MCF 10A (cell line): ENCODE results near the gene SSBP4. TPM values are rescaled to one million over a fixed set of nuclear protein-coding genes. Genes with fewer than 3 reads are reported as not detected.

Experiments
- BruUV-seq: library from RNA; stranded (reverse); fragments of 400-500 nt; replicated peaks from 2 replicates; lab custom pipeline; 2021; lab: Mats Ljungman, UMichigan
- CTCF ChIA-PET: fragments of 300-600 bp; sonication (Branson Sonifier 250); formaldehyde crosslinking; extraction: SDS; loops from one replicate; lab custom pipeline; 2021; ENCODE audit warnings: antibody characterized with exemption, inconsistent platforms; lab: Yijun Ruan, JAX
- POLR2A ChIA-PET: fragments of 300-600, 350-650 bp; sonication (Branson Sonifier 250); formaldehyde crosslinking; extraction: SDS; loops from one replicate; lab custom pipeline; 2020; ENCODE audit warnings: antibody characterized with exemption, inconsistent platforms; lab: Yijun Ruan, JAX
- DNase-seq: peaks from one replicate; pipeline ENCODE4 v3.0.0-alpha.2; 2018; ENCODE audit not compliant: unreplicated experiment
- H3K27ac Mint-ChIP-seq: one replicate; pipeline ENCODE4 v1.8.0; 2022; ENCODE audit warnings: mild to moderate bottlenecking, low read depth, mixed read lengths; ENCODE audit not compliant: unreplicated experiment
- H3K27me3 Mint-ChIP-seq: one replicate; pipeline ENCODE4 v1.8.0; 2022; ENCODE audit warnings: mixed read lengths; ENCODE audit not compliant: insufficient read depth, unreplicated experiment
- H3K36me3 Mint-ChIP-seq: one replicate; pipeline ENCODE4 v1.8.0; 2022; ENCODE audit warnings: mild to moderate bottlenecking, moderate library complexity, mixed read lengths; ENCODE audit not compliant: insufficient read depth, unreplicated experiment
- H3K4me1 Mint-ChIP-seq: one replicate; pipeline ENCODE4 v1.8.0; 2022; ENCODE audit warnings: mixed read lengths; ENCODE audit not compliant: insufficient read depth, unreplicated experiment
- H3K4me3 Mint-ChIP-seq: one replicate; pipeline ENCODE4 v1.8.0; 2022; ENCODE audit warnings: mild to moderate bottlenecking, moderate library complexity, mixed read lengths; ENCODE audit not compliant: unreplicated experiment
- H3K9me3 Mint-ChIP-seq: one replicate; pipeline ENCODE4 v1.8.0; 2022; ENCODE audit warnings: mixed read lengths; ENCODE audit not compliant: unreplicated experiment
- CTCF ChIP-seq: fragments of 200-600 bp; IDR thresholded peaks from one replicate; pipeline ENCODE4 v1.8.0; 2022; ENCODE audit warnings: antibody characterized with exemption, mild to moderate bottlenecking; ENCODE audit not compliant: unreplicated experiment
- intact Hi-C: fragments of 100-400 bp; cut with micrococcal nuclease; formaldehyde crosslinking; loops from 2 replicates; pipeline ENCODE4 v1.14.1; 2022
- total RNA-seq: library from RNA; stranded (reverse); gene quantifications from 2 replicates; pipeline ENCODE4 v1.2.3, GENCODE V29; 2022

SSBP4 gene
- total RNA-seq, 1 experiment from 2014 or later, result 26.3 TPM

- Mint-ChIP-seq H3K27me3 (no peaks in the 10 kb centered on the region), H3K4me1 (peaks cover 9% of the 10 kb centered on the region), H3K36me3 (no peaks in the 10 kb centered on the region), H3K27ac (no peak overlapping the region), H3K4me3 (no peak overlapping the region), H3K9me3 (no peaks in the 10 kb centered on the region)
- CTCF ChIA-PET, result interaction anchor here (0.7 to 2.6 kb wide), 3 partner anchors 18 to 1149 kb away, joined by 3 to 12 read pairs (median 3); no protein-coding TSS in a partner anchor
- no TSS peak for BruUV-seq
- POLR2A ChIA-PET, result no interaction called here
- no peak for TF ChIP-seq CTCF
- no peak for DNase-seq
- intact Hi-C loops, result no loop called here
Measured at GRCh38 chr19:18406749-18407148, 12.4 kb upstream of the SSBP4 start.

- CTCF ChIA-PET, result no interaction called here
- H3K4me1 Mint-ChIP-seq, result peaks cover 6% of the 10 kb centered on the region
- intact Hi-C loops, result no loop called here
- no peaks in the 10 kb centered on the region for H3K27me3 Mint-ChIP-seq
- TF ChIP-seq CTCF, result no peak
- no peak overlapping the region for H3K27ac Mint-ChIP-seq
- no peaks in the 10 kb centered on the region for H3K36me3 Mint-ChIP-seq
- no peak overlapping the region for H3K4me3 Mint-ChIP-seq
- POLR2A ChIA-PET, result interaction anchor here (0.7 kb wide), 1 partner anchor 556 kb away, joined by 4 read pairs; no protein-coding TSS in a partner anchor
- no peak for DNase-seq
- no peaks in the 10 kb centered on the region for H3K9me3 Mint-ChIP-seq
- no TSS peak for BruUV-seq
Measured at GRCh38 chr19:18408053-18408476, 11.1 kb upstream of the SSBP4 start.

- POLR2A ChIA-PET, result no interaction called here
- BruUV-seq, result no TSS peak
- no peaks in the 10 kb centered on the region for H3K36me3 Mint-ChIP-seq
Measured at GRCh38 chr19:18412610-18413239, 6.5 kb upstream of the SSBP4 start.

More at GRCh38 chr19:18412610-18413239, 6.5 kb upstream of the SSBP4 start:
- intact Hi-C loops, result no loop called here
- DNase-seq, result no peak
- Mint-ChIP-seq H3K27ac (no peak overlapping the region), H3K4me1 (peaks cover 6% of the 10 kb centered on the region), H3K27me3 (no peaks in the 10 kb centered on the region), H3K4me3 (no peak overlapping the region), H3K9me3 (no peaks in the 10 kb centered on the region)
- CTCF ChIA-PET, result interaction anchor here (0.5 to 6.7 kb wide), 14 partner anchors 11 to 161 kb away, joined by 3 to 118 read pairs (median 4); partner anchors contain the start of gene GDF15
- TF ChIP-seq CTCF, result no peak
